HEK293 (cell line): Measurements from ENCODE around the gene ZNF410.

Source experiments
- CTCF ChIA-PET: fragments of 350-600 bp; formaldehyde crosslinking; extraction: SDS; loops from one replicate; lab custom pipeline; 2021; ENCODE audit warnings: antibody characterized with exemption; lab: Yijun Ruan, JAX
- POLR2A ChIA-PET: fragments of 300-600 bp; formaldehyde crosslinking; extraction: SDS; loops from one replicate; lab custom pipeline; 2020; ENCODE audit warnings: antibody characterized with exemption, inconsistent platforms; lab: Yijun Ruan, JAX
- H3K27ac ChIP-seq: fragments of 200-500 bp; sonication (Bioruptor generic); 2 replicates; pipeline ENCODE4 v1.5.1; 2014; ENCODE audit warnings: low read depth, low read length, control low read depth, inconsistent platforms; ENCODE audit errors: extremely low read depth
- H3K36me3 ChIP-seq, 2 experiments: fragments of 200-500 bp in 1 of 2; sonication (Bioruptor generic) in 1 of 2; 1 replicate in 1 of 2; 2 replicates in 1 of 2; pipeline ENCODE4 v1.5.1; 2014 to 2017; ENCODE audit warnings: inconsistent platforms in 2 of 2, low read length in 2 of 2; ENCODE audit not compliant: control insufficient read depth in 2 of 2, insufficient read depth in 1 of 2
- H3K4me1 ChIP-seq: fragments of 200-500 bp; sonication (Bioruptor generic); 2 replicates; pipeline ENCODE4 v1.5.1; 2014; ENCODE audit warnings: mild to moderate bottlenecking, low read length, inconsistent platforms; ENCODE audit not compliant: control insufficient read depth, insufficient read depth
- H3K4me3 ChIP-seq: 2 replicates; pipeline ENCODE4 v1.5.1; 2011; ENCODE audit warnings: low read depth, mild to moderate bottlenecking, control low read depth, low read length, moderate library complexity
- H3K9me3 ChIP-seq: fragments of 200-500 bp; sonication (Bioruptor generic); 2 replicates; pipeline ENCODE4 v1.5.1; 2014; ENCODE audit warnings: low read depth, low read length, inconsistent platforms; ENCODE audit not compliant: control insufficient read depth, insufficient read depth
- BCL11A ChIP-seq: fragments of 450-650 bp; formaldehyde crosslinking; IDR thresholded peaks from 2 replicates; pipeline ENCODE4 v1.5.1; 2016; ENCODE audit warnings: low read depth, missing biosample characterization, missing genetic modification characterization
- KLF17 ChIP-seq: fragments of 450-650 bp; formaldehyde crosslinking; IDR thresholded peaks from 2 replicates; pipeline ENCODE4 v1.5.1; 2016; ENCODE audit warnings: missing biosample characterization, missing genetic modification characterization
- PRDM6 ChIP-seq: fragments of 450-650 bp; formaldehyde crosslinking; IDR thresholded peaks from 2 replicates; pipeline ENCODE4 v1.5.1; 2017; ENCODE audit warnings: missing biosample characterization, missing genetic modification characterization
- RBAK ChIP-seq: fragments of 450-650 bp; formaldehyde crosslinking; IDR thresholded peaks from 2 replicates; pipeline ENCODE4 v1.5.1; 2016; ENCODE audit warnings: missing biosample characterization, missing genetic modification characterization
- SP3 ChIP-seq: fragments of 450-650 bp; formaldehyde crosslinking; IDR thresholded peaks from 2 replicates; pipeline ENCODE4 v1.5.1; 2016; ENCODE audit warnings: missing biosample characterization, missing genetic modification characterization
- TRIM28 ChIP-seq: IDR thresholded peaks from 2 replicates; pipeline ENCODE4 v1.6.1; 2011; ENCODE audit warnings: low read length, control low read depth, borderline replicate concordance
- YY1 ChIP-seq: fragments of 450-650 bp; formaldehyde crosslinking; IDR thresholded peaks from 2 replicates; pipeline ENCODE4 v1.5.1; 2018; ENCODE audit warnings: missing biosample characterization, missing genetic modification characterization
- ZFHX2 ChIP-seq: fragments of 450-650 bp; formaldehyde crosslinking; conservative IDR thresholded peaks from 2 replicates; pipeline ENCODE4 v1.5.1; 2016; ENCODE audit warnings: missing biosample characterization, missing genetic modification characterization
- ZFP3 ChIP-seq: fragments of 450-650 bp; formaldehyde crosslinking; IDR thresholded peaks from 2 replicates; pipeline ENCODE4 v1.5.1; 2016; ENCODE audit warnings: low read depth, missing biosample characterization, missing genetic modification characterization
- ZNF248 ChIP-seq: fragments of 450-650 bp; formaldehyde crosslinking; IDR thresholded peaks from 2 replicates; pipeline ENCODE4 v1.5.1; 2017; ENCODE audit warnings: missing biosample characterization, missing genetic modification characterization
- ZNF362 ChIP-seq: fragments of 450-650 bp; formaldehyde crosslinking; IDR thresholded peaks from 2 replicates; pipeline ENCODE4 v1.5.1; 2016; ENCODE audit warnings: missing biosample characterization, missing genetic modification characterization
- ZNF426 ChIP-seq: fragments of 450-650 bp; formaldehyde crosslinking; IDR thresholded peaks from 2 replicates; pipeline ENCODE4 v1.5.1; 2017; ENCODE audit warnings: missing biosample characterization, missing genetic modification characterization, mild to moderate bottlenecking, inconsistent platforms, moderate library complexity
- ZNF48 ChIP-seq: fragments of 450-650 bp; formaldehyde crosslinking; IDR thresholded peaks from 2 replicates; pipeline ENCODE4 v1.5.1; 2016; ENCODE audit warnings: missing biosample characterization, missing genetic modification characterization
- ZNF692 ChIP-seq: fragments of 450-650 bp; formaldehyde crosslinking; IDR thresholded peaks from 2 replicates; pipeline ENCODE4 v1.5.1; 2016; ENCODE audit warnings: missing biosample characterization, missing genetic modification characterization
- ZNF707 ChIP-seq: fragments of 450-650 bp; formaldehyde crosslinking; IDR thresholded peaks from 2 replicates; pipeline ENCODE4 v1.5.1; 2016; ENCODE audit warnings: missing biosample characterization, missing genetic modification characterization
- ZNF777 ChIP-seq: fragments of 450-650 bp; formaldehyde crosslinking; IDR thresholded peaks from 2 replicates; pipeline ENCODE4 v1.5.1; 2017; ENCODE audit warnings: missing biosample characterization, missing genetic modification characterization, borderline replicate concordance
- ZNF791 ChIP-seq: fragments of 450-650 bp; formaldehyde crosslinking; IDR thresholded peaks from 2 replicates; pipeline ENCODE4 v1.5.1; 2016; ENCODE audit warnings: missing biosample characterization, missing genetic modification characterization
- ZXDB ChIP-seq: fragments of 450-650 bp; formaldehyde crosslinking; IDR thresholded peaks from 2 replicates; pipeline ENCODE4 v1.5.1; 2016; ENCODE audit warnings: missing biosample characterization, missing genetic modification characterization

ZNF410 gene

GRCh38 chr14:73903028-73903427, 16.4 kb downstream of the ZNF410 start (continued):
- TF ChIP-seq BCL11A (tag by site-specific recombination) (no peak), ZNF426 (tag by site-specific recombination) (no peak), ZNF707 (tag by site-specific recombination) (no peak), ZNF777 (tag by site-specific recombination) (no peak)

- TF ChIP-seq PRDM6 (tag by site-specific recombination) = no peak
- CTCF ChIA-PET = interaction anchor here (0.7 to 1.1 kb wide), 2 partner anchors 10 to 26 kb away, joined by 4 read pairs; no protein-coding TSS in a partner anchor
- H3K9me3 ChIP-seq = no peaks in the 10 kb centered on the region
- H3K27ac ChIP-seq = no peak overlapping the region
- H3K4me1 ChIP-seq = no peaks in the 10 kb centered on the region
- POLR2A ChIA-PET = no interaction called here
- no peak overlapping the region for H3K4me3 ChIP-seq
- H3K36me3 ChIP-seq = peaks cover 86 to 94% of the 10 kb centered on the region in 2 experiments
These were observed 23.0 kb downstream of the ZNF410 start for GRCh38 chr14:73909681-73910080.

- ChIA-PET POLR2A (no interaction called here), CTCF (interaction anchor here (0.6 to 0.7 kb wide), 3 partner anchors 127 to 1505 kb away, joined by 3 to 4 read pairs (median 4); no protein-coding TSS in a partner anchor)
- H3K4me1 ChIP-seq = no peaks in the 10 kb centered on the region
- no peak for TF ChIP-seq ZNF692
- TF ChIP-seq ZNF362 (tag by site-specific recombination) = no peak
- no peak for TF ChIP-seq ZFHX2 (tag by site-specific recombination)
- no peak for TF ChIP-seq ZNF48 (tag by site-specific recombination)
- no peak for TF ChIP-seq ZFP3 (tag by site-specific recombination)
- TF ChIP-seq YY1 (tag by site-specific recombination) = no peak
- no peak for TF ChIP-seq ZNF426 (tag by site-specific recombination)
- TF ChIP-seq ZNF248 (tag by site-specific recombination) = no peak
- TF ChIP-seq ZXDB = no peak
- TF ChIP-seq KLF17 (tag by site-specific recombination) = no peak
- TF ChIP-seq ZNF791 = no peak
- TF ChIP-seq TRIM28 = no peak
- no peak for TF ChIP-seq RBAK (tag by site-specific recombination)
- no peak for TF ChIP-seq SP3 (tag by site-specific recombination)
- no peak overlapping the region for H3K27ac ChIP-seq
- H3K36me3 ChIP-seq = peaks cover 81 to 84% of the 10 kb centered on the region in 2 experiments
- H3K4me3 ChIP-seq = no peak overlapping the region
- no peaks in the 10 kb centered on the region for H3K9me3 ChIP-seq
These were observed 26.6 kb downstream of the ZNF410 start for GRCh38 chr14:73913256-73913655.
